HepG2 (cell line): Measurements from ENCODE around the gene BIRC6. TPM values are rescaled to one million over a fixed set of nuclear protein-coding genes. Genes with fewer than 3 reads are reported as not detected.

Experiments used
- AGO1 ChIP-seq: fragments of 200-400 bp; formaldehyde crosslinking; IDR thresholded peaks from 2 replicates; pipeline ENCODE4 v1.6.1; 2017; ENCODE audit warnings: mild to moderate bottlenecking, low read depth, low read length, moderate library complexity; ENCODE audit not compliant: poor library complexity, severe bottlenecking
- ATM ChIP-seq: fragments of 450-650 bp; IDR thresholded peaks from 2 replicates; pipeline ENCODE4 v1.7.1; 2017; ENCODE audit warnings: mild to moderate bottlenecking, borderline replicate concordance
- HMG20B ChIP-seq: conservative IDR thresholded peaks from 2 replicates; pipeline ENCODE4 v1.6.1; 2016; ENCODE audit warnings: missing genetic modification reagents, missing compliant biosample characterization
- IRX3 ChIP-seq: sonication (generic); formaldehyde crosslinking; IDR thresholded peaks from 2 replicates; pipeline ENCODE4 v1.8.1; 2023; ENCODE audit warnings: mild to moderate bottlenecking, low read depth, missing genetic modification reagents, borderline replicate concordance
- JUNB ChIP-seq: sonication (generic); formaldehyde crosslinking; IDR thresholded peaks from 2 replicates; pipeline ENCODE4 v1.8.0; 2022; ENCODE audit warnings: missing genetic modification reagents, mild to moderate bottlenecking, borderline replicate concordance
- NAIF1 ChIP-seq: sonication (generic); formaldehyde crosslinking; IDR thresholded peaks from 2 replicates; pipeline ENCODE4 v1.5.0; 2020; ENCODE audit warnings: mild to moderate bottlenecking, missing genetic modification reagents, borderline replicate concordance
- NFYC ChIP-seq: IDR thresholded peaks from 2 replicates; pipeline ENCODE4 v1.6.1; 2016; ENCODE audit warnings: missing genetic modification reagents, missing compliant biosample characterization
- NR2F6 ChIP-seq, 2 experiments: IDR thresholded peaks; 2 replicates each; pipeline ENCODE4 v1.6.1; 2016; ENCODE audit warnings: antibody characterized with exemption in 1 of 2, mild to moderate bottlenecking in 1 of 2
- RARA ChIP-seq: IDR thresholded peaks from 2 replicates; pipeline ENCODE4 v1.6.1; 2016; ENCODE audit warnings: missing genetic modification reagents, missing compliant biosample characterization
- REXO4 ChIP-seq: sonication (generic); formaldehyde crosslinking; IDR thresholded peaks from 2 replicates; pipeline ENCODE4 v1.8.0; 2022; ENCODE audit warnings: missing genetic modification reagents, mild to moderate bottlenecking, borderline replicate concordance
- SSRP1 ChIP-seq: IDR thresholded peaks from 2 replicates; pipeline ENCODE4 v1.6.1; 2016; ENCODE audit warnings: control low read depth
- TSC22D2 ChIP-seq: sonication (generic); formaldehyde crosslinking; IDR thresholded peaks from 2 replicates; pipeline ENCODE4 v1.5.1; 2020; ENCODE audit warnings: missing genetic modification reagents, mild to moderate bottlenecking, borderline replicate concordance
- ZNF34 ChIP-seq: sonication (generic); formaldehyde crosslinking; IDR thresholded peaks from 2 replicates; pipeline ENCODE4 v1.4.0; 2020; ENCODE audit warnings: mild to moderate bottlenecking, missing genetic modification reagents, borderline replicate concordance
- ZNF567 ChIP-seq: sonication (generic); formaldehyde crosslinking; IDR thresholded peaks from 2 replicates; pipeline ENCODE4 v1.8.1; 2023; ENCODE audit warnings: mild to moderate bottlenecking, missing genetic modification reagents, borderline replicate concordance
- polyA plus RNA-seq, 8 experiments: library from polyadenylated mRNA; depleted of rRNA in 3 of 8; stranded (reverse) in 7 of 8; unstranded in 1 of 8; fragments of >200 nt; fragmentation: Illumina TruSeq in 4 of 8; extraction: Trizol in 4 of 8; gene quantifications; 2 replicates each; pipeline versions ENCODE4 v1.2.1 to v1.2.3, GENCODE V29; 2011 to 2016; ENCODE audit warnings: low read depth in 4 of 8, missing spikeins in 1 of 8, mixed read lengths in 1 of 8; ENCODE audit not compliant: insufficient read depth in 1 of 8
- total RNA-seq, 5 experiments: library from RNA; depleted of rRNA; stranded (reverse); fragments of >200 nt; fragmentation: Illumina TruSeq; extraction: Trizol; gene quantifications; 2 replicates each; pipeline ENCODE4 v1.2.3, GENCODE V29; 2016; ENCODE audit warnings: low read depth in 1 of 5
- TF ChIP-seq, protein P1 (sequence below): IDR thresholded peaks from 2 replicates; pipeline ENCODE4 v1.6.1; 2016; ENCODE audit warnings: low read depth, borderline replicate concordance
- TF ChIP-seq, protein P2 (sequence below): sonication (generic); formaldehyde crosslinking; IDR thresholded peaks from 2 replicates; pipeline ENCODE4 v1.4.0; 2020; ENCODE audit warnings: mild to moderate bottlenecking, missing genetic modification reagents
- TF ChIP-seq, protein P3 (sequence below): sonication (generic); formaldehyde crosslinking; IDR thresholded peaks from 2 replicates; pipeline ENCODE4 v1.4.0; 2020; ENCODE audit warnings: missing genetic modification reagents, mild to moderate bottlenecking, borderline replicate concordance

Gene BIRC6
- total and polyA plus RNA-seq, 2 of the 13 experiments (the other 11 are each of a cell fraction or from before 2014, with no cell fraction given), result 65.6 to 120 TPM

DNA sequence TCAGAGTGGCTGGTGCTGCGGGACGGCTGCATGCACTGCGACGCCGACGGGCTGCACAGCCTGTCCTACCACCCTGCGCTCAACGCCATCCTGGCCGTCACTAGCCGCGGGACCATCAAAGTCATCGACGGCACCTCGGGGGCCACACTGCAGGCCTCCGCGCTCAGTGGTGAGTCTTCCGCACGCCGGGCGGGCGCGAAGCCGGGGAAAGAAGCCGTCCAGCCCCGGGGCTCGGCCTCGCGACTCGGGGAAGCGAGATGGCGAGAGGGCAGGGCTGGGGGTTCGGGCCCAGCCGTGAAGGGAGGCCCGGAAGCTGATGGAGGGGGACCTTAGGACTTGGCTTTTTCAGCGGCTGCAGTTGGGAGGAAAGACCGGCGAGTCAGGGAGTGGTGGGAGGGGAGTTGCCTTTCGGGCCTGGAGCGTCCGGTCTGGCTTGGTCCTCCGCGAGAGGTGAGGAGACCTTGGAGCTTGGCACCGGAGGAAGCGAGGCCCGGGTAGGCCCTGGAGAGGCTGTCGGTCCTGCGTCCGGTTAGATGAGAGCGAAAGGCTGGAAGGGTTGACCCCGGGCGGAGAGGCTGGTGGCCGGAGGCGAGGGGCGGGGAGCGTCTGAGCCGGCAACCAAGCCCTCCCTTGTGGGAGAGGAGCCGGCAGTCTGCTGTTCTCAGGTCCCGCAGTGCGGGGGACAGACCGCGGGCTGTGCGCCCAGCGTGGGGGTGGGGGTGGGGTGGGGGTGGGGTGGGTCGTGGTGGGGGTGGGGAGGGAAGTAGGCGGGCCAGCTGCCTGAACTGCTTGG lies 691 bp downstream of the BIRC6 start (continued):
- TF ChIP-seq ZNF567 (CRISPR knock-in tag) (no peak), JUNB (0 out of 2 replicates have a peak, but pooled peaks have one; percentile 10), TSC22D2 (no peak), ZNF34 (CRISPR knock-in tag) (peak; percentile 96), NFYC (no peak), SSRP1 (no peak), ATM (no peak), NAIF1 (CRISPR knock-in tag) (no peak), REXO4 (no peak), RARA (CRISPR knock-in tag) (peak; percentile 5; the same call in 1 of the 2 replicates), AGO1 (no peak), IRX3 (CRISPR knock-in tag) (peak; percentile 13; the same call in 1 of the 2 replicates), HMG20B (CRISPR knock-in tag) (no peak), NR2F6 (IDR thresholded peaks at IDR 0.05) (no peak), NR2F6 (CRISPR knock-in tag; IDR thresholded peaks at IDR 0.05) (no peak)
- TF ChIP-seq, protein P1, sequence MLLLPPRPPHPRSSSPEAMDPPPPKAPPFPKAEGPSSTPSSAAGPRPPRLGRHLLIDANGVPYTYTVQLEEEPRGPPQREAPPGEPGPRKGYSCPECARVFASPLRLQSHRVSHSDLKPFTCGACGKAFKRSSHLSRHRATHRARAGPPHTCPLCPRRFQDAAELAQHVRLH (CRISPR knock-in tag), result no peak
- TF ChIP-seq, protein P2, sequence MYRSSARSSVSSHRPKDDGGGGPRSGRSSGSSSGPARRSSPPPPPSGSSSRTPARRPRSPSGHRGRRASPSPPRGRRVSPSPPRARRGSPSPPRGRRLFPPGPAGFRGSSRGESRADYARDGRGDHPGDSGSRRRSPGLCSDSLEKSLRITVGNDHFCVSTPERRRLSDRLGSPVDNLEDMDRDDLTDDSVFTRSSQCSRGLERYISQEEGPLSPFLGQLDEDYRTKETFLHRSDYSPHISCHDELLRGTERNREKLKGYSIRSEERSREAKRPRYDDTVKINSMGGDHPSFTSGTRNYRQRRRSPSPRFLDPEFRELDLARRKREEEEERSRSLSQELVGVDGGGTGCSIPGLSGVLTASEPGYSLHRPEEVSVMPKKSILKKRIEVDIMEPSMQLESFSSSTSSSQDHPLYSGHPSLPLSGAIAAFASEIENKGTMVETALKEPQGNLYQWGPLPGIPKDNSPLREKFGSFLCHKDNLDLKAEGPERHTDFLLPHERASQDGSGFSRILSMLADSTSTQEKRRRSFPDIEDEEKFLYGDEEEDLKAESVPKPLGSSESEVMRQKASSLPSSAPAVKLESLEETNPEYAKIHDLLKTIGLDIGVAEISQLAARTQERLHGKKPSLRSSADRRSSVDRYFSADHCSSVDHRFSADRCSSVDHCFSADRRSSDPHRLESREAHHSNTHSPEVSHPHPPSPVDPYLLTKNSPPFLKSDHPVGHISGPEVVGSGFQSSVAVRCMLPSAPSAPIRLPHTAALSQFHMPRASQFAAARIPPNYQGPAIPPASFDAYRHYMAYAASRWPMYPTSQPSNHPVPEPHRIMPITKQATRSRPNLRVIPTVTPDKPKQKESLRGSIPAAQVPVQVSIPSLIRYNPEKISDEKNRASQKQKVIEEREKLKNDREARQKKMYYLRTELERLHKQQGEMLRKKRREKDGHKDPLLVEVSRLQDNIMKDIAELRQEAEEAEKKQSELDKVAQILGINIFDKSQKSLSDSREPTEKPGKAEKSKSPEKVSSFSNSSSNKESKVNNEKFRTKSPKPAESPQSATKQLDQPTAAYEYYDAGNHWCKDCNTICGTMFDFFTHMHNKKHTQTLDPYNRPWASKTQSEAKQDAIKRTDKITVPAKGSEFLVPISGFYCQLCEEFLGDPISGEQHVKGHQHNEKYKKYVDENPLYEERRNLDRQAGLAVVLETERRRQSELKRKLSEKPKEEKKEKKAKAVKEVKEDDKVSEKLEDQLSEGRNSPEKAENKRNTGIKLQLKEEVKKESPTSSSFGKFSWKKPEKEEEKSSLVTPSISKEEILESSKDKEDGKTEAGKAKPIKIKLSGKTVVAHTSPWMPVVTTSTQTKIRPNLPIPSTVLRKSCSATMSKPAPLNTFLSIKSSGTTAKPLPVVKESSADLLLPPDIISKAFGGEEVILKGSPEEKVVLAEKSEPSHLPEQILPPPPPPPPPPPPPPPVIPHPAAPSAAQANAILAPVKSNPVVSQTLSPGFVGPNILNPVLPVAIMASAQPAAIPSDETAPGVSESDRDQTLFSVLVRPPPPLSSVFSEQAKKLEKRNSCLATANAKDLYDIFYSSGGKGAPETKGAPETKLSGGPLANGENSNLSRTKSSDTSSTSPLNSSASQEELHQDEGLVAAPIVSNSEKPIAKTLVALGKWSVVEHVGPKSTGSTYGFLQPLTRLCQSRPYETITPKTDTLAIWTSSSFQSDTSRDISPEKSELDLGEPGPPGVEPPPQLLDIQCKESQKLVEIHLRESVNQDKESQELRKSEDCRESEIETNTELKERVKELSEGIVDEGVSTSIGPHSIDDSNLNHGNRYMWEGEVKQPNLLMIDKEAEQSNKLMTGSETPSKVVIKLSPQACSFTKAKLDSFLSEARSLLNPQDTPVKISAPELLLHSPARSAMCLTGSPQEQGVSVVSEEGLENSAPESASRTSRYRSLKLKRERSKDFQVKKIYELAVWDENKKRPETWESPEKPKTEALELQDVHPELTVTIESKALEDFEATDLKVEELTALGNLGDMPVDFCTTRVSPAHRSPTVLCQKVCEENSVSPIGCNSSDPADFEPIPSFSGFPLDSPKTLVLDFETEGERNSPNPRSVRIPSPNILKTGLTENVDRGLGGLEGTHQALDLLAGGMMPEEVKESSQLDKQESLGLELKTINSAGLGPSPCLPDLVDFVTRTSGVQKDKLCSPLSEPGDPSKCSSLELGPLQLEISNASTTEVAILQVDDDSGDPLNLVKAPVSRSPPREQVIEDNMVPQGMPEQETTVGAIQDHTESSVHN (CRISPR knock-in tag), result peak; percentile 90; the same call in 1 of the 2 replicates
- TF ChIP-seq, protein P3, sequence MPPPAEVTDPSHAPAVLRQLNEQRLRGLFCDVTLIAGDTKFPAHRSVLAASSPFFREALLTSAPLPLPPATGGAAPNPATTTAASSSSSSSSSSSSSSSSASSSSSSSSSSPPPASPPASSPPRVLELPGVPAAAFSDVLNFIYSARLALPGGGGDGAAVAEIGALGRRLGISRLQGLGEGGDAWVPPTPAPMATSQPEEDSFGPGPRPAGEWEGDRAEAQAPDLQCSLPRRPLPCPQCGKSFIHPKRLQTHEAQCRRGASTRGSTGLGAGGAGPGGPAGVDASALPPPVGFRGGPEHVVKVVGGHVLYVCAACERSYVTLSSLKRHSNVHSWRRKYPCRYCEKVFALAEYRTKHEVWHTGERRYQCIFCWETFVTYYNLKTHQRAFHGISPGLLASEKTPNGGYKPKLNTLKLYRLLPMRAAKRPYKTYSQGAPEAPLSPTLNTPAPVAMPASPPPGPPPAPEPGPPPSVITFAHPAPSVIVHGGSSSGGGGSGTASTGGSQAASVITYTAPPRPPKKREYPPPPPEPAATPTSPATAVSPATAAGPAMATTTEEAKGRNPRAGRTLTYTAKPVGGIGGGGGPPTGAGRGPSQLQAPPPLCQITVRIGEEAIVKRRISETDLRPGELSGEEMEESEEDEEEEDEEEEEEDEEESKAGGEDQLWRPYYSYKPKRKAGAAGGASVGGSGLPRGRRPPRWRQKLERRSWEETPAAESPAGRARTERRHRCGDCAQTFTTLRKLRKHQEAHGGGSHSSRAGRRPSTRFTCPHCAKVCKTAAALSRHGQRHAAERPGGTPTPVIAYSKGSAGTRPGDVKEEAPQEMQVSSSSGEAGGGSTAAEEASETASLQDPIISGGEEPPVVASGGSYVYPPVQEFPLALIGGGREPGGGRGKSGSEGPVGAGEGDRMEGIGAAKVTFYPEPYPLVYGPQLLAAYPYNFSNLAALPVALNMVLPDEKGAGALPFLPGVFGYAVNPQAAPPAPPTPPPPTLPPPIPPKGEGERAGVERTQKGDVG (CRISPR knock-in tag), result no peak
